GM21390 (cell line): ENCODE measurements around the gene LEMD1.
"Not testable (repeated sequence)": the region's sequence is repeated elsewhere in the genome, so short reads cannot be mapped to it uniquely, and the experiment has no call there.

Experiments used
- ATAC-seq: cut with Tn5 transposase; IDR thresholded peaks from one replicate; pipeline ENCODE4 v1.9.1; 2021; ENCODE audit not compliant: unreplicated experiment

Gene LEMD1

DNA sequence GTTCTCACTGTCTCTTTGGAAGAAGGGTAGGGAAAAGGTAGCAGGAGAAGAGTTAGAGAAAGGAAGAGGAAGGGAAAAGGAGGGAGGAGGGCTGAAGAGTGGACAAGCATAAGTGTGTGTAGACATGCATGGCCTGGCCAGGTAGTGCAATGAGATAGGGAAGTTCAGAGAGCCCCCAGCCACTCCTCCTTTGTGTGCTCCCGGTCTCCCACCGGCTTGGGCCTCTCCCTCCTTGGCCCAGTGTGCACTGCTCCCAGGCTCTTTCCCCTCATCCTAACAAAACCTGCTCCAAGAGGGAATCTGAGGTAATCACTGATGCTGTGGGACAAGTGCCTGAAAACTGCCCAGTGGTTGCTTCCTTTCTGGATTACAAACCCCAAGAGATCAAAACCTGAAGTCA lies 10.3 kb upstream of the LEMD1 start:
- no peak for ATAC-seq

DNA sequence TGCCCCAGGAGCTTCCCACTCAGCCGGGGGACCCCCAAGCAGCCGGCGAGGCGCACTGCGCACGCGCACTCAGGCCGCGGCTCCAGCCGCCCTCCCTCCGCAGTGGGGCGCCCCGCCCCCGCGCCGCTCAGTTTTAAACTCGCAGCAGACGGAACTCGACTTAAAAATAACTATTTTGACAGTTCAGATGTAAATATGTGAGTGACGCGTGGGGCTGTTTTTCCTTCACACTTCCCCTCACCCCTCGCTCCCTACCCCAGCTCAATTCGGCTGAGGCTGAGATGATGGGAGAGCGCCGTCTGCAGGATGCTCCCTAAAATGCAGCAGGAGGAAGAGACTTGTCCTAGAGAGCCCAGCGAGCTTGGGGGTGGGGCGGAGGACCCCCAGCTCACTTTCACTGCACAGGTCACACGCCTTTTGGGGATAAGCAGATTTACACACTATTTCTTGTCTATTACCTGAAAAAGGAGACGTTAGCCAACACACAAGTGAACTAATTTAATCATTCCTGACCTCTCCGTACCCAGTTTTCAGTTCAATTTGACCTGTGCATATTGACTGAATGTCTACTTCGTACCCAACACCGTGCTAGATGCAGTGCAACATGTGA lies 8.9 kb upstream of the LEMD1 start:
- ATAC-seq, result no peak

DNA sequence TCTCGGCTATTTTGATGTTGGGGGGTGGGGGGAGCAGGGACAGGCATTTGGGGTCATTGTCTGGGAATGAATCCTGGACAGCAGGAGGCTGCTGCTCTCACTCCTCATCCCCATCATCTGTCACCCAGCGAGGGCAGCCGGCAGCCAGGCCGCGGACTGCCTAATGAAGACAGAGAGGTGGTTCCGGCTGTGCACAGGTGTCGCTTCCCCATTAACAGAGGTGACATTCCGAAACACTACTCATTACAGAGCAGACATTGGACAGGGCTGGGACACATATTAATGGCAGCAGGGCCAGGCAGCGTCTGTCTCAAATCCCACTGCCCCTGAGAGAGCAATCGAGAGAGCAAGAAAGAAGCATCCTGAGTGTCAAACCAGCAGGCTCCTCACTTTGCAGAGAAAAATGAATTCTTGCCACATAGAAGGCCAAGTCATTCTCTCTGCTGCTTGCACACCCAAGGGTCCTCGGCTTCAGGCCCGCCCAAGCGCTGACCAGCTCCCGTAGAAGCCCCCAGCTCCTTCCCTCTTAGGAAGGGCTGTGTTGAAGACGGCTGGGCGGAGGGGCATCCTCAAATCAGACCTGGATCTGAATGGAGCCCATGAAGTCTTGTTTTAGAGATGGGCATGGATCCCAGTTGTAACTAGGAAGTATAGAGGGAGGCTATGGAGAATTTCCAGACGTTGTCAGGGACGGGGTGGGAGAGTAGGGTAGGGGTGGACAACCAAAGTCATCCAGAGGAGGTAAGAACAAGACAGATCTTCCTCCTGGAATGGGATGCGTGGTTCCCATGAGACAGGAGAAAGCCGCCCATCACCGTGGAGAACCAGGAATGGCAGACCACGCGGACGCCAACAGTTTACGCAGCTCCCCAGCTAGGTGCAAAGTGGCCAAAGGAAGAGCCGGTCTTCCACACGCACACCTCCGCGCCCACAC lies 8.2 kb upstream of the LEMD1 start:
- no peak for ATAC-seq

DNA sequence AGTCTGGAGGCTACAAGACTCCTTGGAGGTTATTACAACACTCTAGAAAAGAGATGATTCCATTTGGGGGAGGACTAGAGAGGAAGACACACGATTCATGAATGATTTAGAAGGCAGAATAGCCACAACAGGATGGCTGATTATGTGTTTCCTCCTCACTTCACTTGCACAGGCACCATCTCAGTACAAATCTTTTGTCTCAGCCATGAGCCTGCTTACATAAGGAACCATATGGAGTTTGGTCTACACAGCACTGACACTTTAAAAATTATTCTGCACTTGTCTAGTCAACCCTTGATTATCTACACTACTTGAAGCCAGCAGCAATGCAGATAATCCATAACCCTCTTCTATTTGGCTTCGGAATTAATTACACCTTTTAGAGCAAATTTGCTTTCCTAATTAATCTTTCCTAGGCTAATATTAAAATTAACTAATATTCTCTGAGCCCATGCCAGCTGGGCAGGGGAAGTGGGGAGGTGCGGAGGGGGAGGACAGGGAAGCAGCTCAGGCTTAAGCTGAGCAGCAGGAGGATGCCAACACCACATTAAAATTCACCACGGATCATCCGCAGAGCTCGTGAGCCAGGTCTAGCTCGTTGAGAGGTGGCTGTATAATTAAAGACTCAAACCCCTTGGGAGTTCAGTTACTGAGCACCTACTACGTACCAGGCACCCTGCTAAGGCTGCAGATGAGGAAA lies 3.2 kb upstream of the LEMD1 start:
- ATAC-seq, result no peak

DNA sequence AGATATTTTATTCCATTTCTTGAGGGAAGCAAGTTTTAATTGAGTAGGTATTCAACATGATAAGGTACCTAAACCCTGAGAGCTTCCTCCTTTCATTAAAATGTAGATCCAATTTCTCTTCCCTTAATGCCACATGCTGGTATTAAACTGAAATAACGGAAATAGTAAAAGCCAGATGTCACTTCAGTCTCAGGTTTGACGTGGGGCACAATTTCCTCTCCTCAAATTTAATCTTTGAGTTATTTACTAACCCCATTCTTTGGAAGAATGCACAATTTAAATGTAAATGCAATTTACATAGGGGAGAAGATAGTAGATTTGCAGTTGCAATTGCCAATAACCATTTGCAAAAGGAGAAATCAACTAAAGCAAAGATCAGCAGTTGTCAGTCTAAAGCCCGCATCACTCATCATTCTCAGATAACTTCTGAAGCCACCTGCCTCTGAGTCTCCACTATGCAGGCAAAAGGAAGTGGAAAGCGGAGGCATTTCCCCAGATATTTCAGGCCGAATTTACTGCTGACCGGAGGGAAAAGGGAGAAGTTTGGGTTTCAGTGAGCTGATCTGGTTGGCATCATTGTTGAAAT lies 2.1 kb upstream of the LEMD1 start:
- ATAC-seq, result no peak

DNA sequence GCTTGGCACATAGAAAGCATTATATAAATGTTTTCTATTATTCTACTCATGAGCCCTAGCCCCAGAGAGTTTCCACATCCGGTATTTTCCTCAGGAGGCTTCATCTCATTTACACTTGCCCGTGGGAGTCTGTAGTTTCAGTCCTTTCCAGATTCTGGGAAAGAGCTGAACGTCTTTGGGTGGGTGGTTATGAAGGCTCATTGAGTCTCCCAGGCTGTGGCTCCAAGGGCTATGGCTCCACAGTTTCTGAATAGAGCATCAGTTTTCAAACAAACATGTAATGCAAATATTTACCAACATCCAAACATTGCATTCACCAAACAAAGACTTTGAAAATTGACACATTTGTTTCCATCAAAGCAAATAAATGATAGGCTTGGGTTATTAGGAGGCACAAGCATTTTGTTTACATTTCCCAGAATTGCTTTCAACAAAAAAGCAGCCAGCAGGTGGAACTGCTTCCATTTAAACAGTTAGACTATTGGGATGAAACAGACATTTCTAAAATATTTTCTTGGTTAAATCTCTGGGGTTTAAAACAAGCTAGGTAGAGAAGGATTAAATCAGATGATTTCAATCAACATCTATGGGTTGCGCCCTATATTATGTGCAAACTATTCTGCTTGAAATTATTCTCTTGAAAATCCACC lies 1.3 kb upstream of the LEMD1 start:
- no peak for ATAC-seq

DNA sequence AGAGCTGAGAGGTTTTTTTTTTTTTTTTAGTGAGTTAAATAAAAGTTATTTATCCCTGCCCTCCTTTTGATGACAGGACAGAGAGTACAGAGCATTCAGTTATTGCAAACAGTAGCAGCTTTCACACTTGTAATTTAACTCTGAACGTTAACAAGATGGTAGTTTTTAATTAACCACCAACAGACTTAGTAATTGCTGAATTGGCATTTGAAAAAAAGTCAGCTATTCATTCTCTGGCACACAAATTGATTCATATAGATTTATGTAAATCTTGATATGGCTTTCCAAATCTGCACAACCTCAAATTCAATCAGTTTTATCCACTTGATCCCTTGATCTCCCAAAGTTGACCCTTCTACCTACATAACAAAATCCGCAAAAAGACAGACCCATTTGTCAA lies 918 bp downstream of the LEMD1 start:
- no peak for ATAC-seq

DNA sequence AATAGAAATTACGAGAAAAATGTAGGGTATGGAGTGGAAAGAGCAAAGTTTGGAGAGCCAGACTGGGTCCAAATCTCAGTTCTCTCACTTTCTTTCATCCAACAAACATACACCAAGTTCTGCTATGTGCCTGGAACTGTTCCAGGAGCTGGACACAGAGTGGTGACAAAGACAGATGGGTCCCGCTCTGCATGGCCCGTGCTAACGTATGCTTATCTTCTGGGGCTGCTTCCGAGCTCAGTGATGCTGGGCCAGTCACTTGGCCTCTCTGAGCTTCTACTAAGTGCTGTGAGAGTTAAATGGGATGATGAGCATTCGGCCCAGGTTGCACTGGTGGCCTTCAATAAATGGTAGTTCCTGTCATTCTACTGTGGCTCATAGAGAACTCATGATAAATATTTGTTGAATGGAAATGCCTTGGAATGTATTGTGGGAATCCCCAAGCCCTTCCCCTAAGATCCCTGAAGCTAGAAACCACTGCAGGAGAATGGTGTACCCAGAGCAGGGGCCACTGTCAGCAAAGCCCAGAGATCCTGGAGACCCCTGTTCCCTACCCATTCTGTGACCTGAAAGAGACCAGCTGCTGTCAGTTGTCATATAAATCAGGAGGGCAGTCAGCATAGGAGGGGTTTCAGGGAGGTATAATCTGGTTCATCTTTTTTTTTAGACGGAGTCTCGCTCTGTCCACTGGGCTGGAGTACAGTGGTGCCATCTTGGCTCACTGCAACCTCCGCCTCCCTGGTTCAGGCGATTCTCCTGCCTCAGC lies 3.8 kb downstream of the LEMD1 start:
- ATAC-seq, result no peak

DNA sequence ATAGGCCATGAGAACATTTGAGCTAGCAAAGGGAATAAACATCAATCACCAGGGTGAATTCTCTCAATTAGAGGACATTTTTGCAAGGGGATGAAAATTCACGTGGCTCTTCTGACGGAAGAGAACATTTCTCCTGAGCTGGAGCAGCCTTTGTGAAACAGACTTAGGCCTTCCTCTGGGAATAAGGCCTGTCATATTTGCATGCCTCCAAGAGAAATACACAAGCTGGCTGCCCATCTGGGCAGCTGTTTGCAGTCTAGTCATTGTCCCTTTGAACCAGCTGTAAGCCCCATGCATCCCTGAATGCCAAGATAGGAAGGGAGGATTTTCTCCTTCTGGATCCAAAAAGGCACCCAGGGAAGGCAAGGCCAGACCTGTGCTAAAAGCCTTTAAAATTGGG lies 5.5 kb downstream of the LEMD1 start:
- no peak for ATAC-seq

DNA sequence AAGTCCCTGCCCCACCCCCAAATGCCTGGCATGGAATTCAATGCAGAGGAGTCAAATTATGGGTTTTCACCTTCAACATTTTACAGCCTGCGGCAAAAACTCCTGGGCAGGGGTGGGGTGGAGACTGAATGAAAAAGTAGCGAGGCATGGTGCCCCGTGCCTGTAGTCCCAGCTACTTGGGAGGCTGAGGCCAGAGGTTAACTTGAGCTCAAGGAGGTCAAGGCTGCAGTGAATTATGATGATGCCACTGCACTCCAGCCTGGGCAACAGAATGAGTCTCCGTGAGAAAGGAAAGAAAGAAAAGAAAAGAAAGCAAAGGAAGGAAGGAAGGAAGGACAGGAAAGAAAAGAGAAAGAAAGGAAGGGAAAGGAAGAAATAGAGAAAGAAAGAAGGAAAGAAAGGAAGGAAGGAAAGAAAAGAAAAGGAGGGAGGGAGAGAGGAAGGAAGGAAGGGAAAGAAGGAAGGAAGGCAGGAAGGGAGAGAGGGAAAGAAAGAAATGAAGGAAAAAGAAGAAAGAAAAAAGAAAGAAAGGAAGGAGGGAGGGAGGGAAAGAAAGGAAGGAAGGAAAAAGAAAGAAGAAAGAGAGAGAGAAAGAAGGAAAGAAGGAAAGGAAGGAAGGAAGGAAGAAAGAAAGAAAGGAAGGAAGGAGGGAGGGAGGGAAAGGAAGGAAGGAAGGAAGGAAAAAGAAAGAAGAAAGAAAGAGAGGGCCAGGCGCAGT lies 11.1 kb downstream of the LEMD1 start:
- ATAC-seq, result no peak

DNA sequence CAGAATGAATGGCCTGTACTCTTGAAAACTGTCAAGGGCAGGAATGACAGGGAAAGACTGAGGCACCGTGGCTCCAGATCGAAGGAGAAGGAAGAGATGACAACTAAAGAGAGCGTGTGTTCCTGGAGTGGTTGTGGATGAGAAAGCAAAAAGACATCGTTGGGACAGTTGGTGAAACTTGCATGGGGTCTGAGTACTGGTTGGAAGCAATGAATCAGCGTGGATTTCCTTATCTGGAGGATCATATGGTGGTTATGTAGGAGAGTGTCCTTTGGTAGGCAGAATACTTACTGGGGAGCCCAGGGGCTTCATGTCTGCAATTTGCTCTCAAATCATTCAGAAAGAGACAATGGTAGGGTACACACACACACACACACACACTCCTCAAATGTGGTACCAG lies 13.9 kb downstream of the LEMD1 start:
- ATAC-seq, result no peak

DNA sequence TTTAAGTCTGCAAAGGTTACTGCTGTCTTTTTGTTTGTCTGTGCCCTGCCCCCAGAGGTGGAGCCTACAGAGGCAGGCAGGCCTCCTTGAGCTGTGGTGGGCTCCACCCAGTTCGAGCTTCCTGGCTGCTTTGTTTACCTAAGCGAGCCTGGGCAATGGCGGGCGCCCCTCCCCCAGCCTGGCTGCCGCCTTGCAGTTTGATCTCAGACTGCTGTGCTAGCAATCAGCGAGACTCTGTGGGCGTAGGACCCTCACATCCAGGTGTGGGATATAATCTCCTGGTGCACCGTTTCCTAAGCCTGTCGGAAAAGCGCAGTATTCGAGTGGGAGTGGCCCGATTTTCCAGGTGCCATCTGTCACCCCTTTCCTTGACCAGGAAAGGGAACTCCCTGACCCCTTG lies 15.6 kb downstream of the LEMD1 start:
- not testable (repeated sequence) for ATAC-seq

DNA sequence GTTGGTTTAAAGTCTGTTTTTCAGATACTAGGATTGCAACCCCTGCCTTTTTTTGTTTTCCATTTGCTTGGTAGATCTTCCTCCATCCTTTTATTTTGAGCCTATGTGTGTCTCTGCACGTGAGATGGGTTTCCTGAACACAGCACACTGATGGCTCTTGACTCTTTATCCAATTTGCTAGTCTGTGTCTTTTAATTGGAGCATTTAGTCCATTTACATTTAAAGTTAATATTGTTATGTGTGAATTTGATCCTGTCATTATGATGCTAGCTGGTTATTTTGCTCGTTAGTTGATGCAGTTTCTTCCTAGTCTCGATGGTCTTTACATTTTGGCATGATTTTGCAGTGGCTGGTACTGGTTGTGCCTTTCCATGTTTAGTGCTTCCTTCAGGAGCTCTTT lies 17.4 kb downstream of the LEMD1 start:
- ATAC-seq, result not testable (repeated sequence)

DNA sequence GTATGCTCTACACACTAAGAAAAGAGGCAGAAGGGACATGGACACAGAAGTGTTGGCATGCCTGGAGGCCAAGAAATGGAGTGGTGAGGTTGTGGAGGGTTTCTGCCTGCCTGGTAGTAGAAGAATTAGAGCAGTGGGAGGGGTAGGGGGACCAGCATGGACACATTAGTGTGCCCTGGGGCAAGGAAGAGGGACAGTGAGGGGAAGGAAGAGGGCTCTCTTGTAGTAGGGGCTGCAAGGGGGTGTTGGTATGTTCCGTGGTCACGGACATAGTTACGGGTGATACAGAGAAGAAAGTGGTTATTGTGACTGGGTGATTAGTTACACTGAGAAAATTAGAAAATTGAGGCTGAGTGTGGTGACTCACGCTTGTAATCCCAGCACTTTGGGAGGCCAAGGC lies 23.3 kb downstream of the LEMD1 start:
- ATAC-seq, result no peak

DNA sequence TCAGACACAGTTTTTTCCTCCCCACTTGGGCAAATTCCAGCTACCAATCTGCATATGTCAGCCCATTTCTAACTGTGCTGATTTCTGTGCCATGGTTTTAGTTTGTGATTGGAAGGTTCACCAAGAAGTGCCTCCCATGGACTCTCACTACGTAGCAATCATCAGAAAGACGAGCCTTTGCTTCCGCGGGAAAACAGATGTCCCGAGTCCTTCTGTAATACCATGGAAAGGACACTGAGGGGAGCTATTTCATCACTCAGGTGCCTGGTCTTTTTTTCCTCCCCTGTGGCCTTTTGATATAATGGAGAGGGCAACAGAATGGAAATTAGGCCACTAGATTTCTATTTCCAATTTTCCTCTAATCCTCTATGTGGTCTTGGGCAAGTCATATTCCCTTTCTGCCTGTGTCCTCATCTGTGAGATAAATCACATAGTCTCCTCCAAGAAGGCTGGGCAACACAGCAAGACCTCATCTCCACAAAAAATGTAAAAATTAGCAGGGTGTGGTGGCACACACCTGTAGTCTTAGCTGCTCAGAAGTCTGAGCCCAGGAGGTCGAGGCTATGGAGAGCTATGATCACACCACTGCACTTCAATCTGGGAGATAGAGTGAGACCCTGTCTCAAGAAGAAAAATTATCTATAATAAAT lies 24.8 kb downstream of the LEMD1 start:
- ATAC-seq, result no peak

DNA sequence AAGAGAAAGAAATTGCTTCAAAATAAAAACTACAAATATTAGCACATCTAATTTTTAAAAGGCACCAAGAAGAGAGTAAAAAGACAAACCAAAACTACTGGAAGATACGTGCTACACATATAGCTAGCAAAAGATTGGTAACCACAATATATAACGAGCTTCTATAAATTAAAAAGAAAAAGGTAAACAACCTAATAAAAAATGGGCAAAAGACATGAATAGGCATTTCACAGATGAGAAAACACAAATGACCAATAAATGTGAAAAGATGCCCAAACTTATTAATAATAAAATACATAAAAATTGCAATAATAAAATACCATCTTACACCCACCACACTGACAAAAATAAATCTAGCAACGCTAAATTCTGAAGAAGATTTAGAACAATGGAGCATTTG lies 26.2 kb downstream of the LEMD1 start:
- ATAC-seq, result no peak

DNA sequence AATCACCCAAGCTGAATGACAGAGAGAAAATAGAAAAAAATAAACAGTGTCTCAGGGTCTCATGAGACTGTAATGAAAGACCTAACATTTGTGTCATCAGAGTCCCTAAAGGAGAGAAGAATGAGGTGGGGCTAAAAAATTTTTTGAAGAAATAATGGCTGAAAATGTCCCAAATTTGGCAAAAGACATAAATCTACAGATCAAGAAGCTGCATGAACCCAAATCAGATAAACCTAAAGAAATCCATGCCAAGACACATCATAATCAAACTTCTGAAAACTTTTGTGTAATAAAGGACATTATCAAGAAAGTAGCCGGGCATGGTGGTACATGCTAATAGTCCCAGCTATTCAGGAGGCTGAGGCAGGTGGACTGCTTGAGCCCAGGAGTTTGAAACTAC lies 29.2 kb downstream of the LEMD1 start:
- ATAC-seq, result no peak

DNA sequence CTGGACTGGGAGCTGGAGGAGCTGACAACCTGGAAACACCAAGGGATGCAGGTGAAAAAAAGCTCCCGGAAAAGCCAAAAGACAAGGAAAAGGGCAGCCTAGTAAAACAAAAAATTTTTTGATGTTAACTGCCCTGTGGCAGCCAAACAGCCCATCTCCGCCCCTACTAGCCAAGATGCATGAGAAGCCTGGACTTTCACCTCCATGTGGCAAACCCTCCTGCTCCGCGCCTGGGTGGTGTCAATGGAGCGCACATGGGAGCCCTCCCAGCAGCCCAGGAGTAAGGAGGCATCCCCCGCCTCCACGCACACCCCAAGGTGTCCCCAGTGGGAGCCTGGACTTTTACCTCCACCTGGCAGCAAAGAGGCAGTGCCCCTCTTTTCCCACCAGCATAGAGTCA lies 30.5 kb downstream of the LEMD1 start:
- no peak for ATAC-seq

DNA sequence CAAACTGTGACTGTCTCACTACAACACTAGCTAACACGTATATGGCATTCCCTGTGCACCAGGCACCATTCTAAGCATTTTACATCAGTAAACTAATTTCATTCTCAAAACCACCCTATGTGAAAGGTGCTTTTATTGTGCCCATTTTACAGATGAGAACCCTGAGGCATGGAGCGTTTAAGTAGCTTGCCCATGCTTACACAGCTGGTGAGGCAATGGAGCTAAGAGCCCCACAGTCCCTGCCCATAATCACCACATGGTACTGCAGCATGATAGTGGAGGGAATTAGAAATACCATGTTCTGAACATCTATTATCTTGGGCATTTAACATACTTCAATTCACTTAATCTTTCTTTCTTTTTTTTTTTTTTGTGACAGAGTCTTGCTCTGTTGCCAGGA lies 34.0 kb downstream of the LEMD1 start:
- ATAC-seq, result no peak
